Esophagus squamous epithelium (tissue), 5 donors: ENCODE data around the gene USP16. TPM values are rescaled to one million over a fixed set of nuclear protein-coding genes. Genes with fewer than 3 reads are reported as not detected.
A peak's percentile ranks its signal among the peaks of the same experiment; 100 is the strongest.

Experiments
- DNase-seq: peaks from one replicate; lab custom pipeline; 2025; lab: John Stamatoyannopoulos, UW
- H3K27ac ChIP-seq, 4 donors: fragments of 200-600 bp; sonication (generic); one replicate each; pipeline ENCODE4 v1.5.1; 2016 to 2019; ENCODE audit warnings: mild to moderate bottlenecking in 1 of 4
- H3K27me3 ChIP-seq, 4 donors: fragments of 200-600 bp; sonication (generic); 1 replicate in 3 of 4; 2 replicates in 1 of 4; pipeline versions ENCODE4 v1.5.1 to v1.6.0; 2017 to 2021; ENCODE audit warnings: antibody characterized with exemption in 1 of 4
- H3K36me3 ChIP-seq, 3 donors: fragments of 200-600 bp; sonication (generic); one replicate each; pipeline ENCODE4 v1.5.1; 2016 to 2019
- H3K4me1 ChIP-seq, 3 donors: fragments of 200-600 bp; sonication (generic); one replicate each; pipeline ENCODE4 v1.5.1; 2017 to 2019
- H3K4me3 ChIP-seq, 4 donors: fragments of 200-600 bp; sonication (generic); 1 replicate in 3 of 4; 2 replicates in 1 of 4; pipeline ENCODE4 v1.5.1; 2016 to 2019; ENCODE audit warnings: mild to moderate bottlenecking in 2 of 4, moderate library complexity in 1 of 4
- H3K9me3 ChIP-seq, 3 donors: fragments of 200-600 bp; sonication (generic); one replicate each; pipeline ENCODE4 v1.5.1; 2016 to 2019
- POLR2A ChIP-seq, 4 donors: fragments of 450-650 bp; IDR thresholded peaks; one replicate each; pipeline ENCODE4 v1.6.1; 2017; ENCODE audit warnings: antibody characterized with exemption in 4 of 4, mild to moderate bottlenecking in 4 of 4, moderate library complexity in 3 of 4
- WGBS, 2 donors: methylation state at CpG; one replicate each; pipeline ENCODE4 v1.1.5; 2018; 5-methylcytosine and 5-hydroxymethylcytosine counted together
- intact Hi-C: fragments of 100-400 bp; cut with DNase I; formaldehyde crosslinking; loops from one replicate; pipeline ENCODE4 v1.15.0; 2022
- total RNA-seq, 4 donors: library from RNA; depleted of rRNA; stranded (reverse); fragments of >200 nt; gene quantifications; one replicate each; pipeline ENCODE4 v1.1.0, GENCODE V29; 2016
- TF ChIP-seq, protein P1 (sequence below), 6 experiments: fragments of 450-650 bp in 4 of 6; fragments of 200-600 bp in 2 of 6; sonication (generic) in 2 of 6; IDR thresholded peaks; one replicate each; pipeline ENCODE4 v1.5.1; 2016 to 2019; ENCODE audit warnings: antibody characterized with exemption in 6 of 6, mild to moderate bottlenecking in 4 of 6, moderate library complexity in 4 of 6
- donor health status: DM: yes; HTN: yes; CAD: no.

The USP16 gene
- total RNA-seq, 4 donors from 2014 or later, result 14.9 to 44.3 (median 27.9) TPM

GRCh38 chr21:29064850-29065481 is 40.5 kb downstream of the USP16 start:
- H3K4me1 ChIP-seq, result peaks cover 0 to 6% (median 0%) of the 10 kb centered on the region in 3 donors
- H3K9me3 ChIP-seq, result no peaks in the 10 kb centered on the region
- DNase-seq, result no peak
- intact Hi-C loops, result no loop called here
- H3K4me3 ChIP-seq, result no peak overlapping the region
- TF ChIP-seq POLR2A (IDR thresholded peaks at IDR 0.05), result no peak
- TF ChIP-seq, protein P1, sequence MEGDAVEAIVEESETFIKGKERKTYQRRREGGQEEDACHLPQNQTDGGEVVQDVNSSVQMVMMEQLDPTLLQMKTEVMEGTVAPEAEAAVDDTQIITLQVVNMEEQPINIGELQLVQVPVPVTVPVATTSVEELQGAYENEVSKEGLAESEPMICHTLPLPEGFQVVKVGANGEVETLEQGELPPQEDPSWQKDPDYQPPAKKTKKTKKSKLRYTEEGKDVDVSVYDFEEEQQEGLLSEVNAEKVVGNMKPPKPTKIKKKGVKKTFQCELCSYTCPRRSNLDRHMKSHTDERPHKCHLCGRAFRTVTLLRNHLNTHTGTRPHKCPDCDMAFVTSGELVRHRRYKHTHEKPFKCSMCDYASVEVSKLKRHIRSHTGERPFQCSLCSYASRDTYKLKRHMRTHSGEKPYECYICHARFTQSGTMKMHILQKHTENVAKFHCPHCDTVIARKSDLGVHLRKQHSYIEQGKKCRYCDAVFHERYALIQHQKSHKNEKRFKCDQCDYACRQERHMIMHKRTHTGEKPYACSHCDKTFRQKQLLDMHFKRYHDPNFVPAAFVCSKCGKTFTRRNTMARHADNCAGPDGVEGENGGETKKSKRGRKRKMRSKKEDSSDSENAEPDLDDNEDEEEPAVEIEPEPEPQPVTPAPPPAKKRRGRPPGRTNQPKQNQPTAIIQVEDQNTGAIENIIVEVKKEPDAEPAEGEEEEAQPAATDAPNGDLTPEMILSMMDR (IDR thresholded peaks at IDR 0.05), result no peak
- peaks cover 31 to 98% (median 53%) of the 10 kb centered on the region in 3 donors for H3K36me3 ChIP-seq
- 67 to 69% methylated on average over 3 of the region's 3 CpGs for WGBS, 2 donors
- H3K27me3 ChIP-seq, result no peaks in the 10 kb centered on the region
- H3K27ac ChIP-seq, result no peak overlapping the region

GRCh38 chr21:29072873-29073221 is 48.4 kb downstream of the USP16 start:
- H3K4me1 ChIP-seq, result peaks cover 10 to 60% (median 20%) of the 10 kb centered on the region in 3 donors
- no peaks in the 10 kb centered on the region for H3K27me3 ChIP-seq
- WGBS, 2 donors, result 0% methylated on average over 13 of the region's 13 CpGs
- peaks cover 0 to 29% (median 9%) of the 10 kb centered on the region in 3 donors for H3K36me3 ChIP-seq
- H3K9me3 ChIP-seq, result no peaks in the 10 kb centered on the region
- peak overlapping the region; percentile 71 to 98 (median 90) for H3K4me3 ChIP-seq
- peak overlapping the region; percentile 85 to 96 (median 90) for H3K27ac ChIP-seq
- DNase-seq, result no peak
- intact Hi-C loops, result no loop called here
- TF ChIP-seq POLR2A (IDR thresholded peaks at IDR 0.05), result no peak
- TF ChIP-seq, protein P1 (IDR thresholded peaks at IDR 0.05), result no peak

DNA sequence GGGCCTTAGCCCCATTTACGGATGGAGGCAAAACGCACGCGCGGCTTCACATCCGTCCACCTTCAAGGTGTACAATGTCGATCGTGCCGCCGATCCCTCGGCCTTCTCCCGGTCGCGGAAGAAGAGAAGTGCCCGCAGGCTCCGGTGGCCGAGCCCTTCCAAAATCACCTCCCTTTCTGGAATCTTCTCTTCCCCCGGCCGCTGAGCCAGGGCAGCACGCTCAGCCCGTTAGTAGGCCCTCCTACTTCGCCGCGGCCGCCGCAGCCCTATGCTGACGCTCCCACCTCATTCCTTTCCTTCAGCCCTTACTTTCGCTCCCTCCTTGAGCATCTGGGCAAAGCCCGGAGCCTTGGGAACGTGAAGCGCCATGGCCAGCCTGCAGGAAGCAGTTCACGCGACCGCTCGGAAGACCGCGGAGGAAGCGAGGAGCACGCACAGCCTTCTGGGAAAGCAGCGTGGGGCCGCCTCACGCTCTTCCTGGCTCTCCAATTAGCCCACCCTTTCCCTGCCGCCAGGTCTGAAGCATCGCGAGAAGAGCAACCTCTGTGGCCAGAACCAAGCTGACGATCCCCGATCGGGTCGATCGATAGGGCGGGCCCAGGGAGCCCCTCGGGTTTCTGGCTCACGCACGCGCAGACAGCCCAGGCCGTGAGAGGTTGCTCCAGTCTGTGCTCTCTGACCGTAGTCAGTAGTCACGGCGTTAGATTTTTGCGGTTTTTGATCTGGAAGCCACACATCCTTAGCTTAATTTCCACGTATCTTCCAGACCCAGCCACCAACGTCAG is 48.9 kb downstream of the USP16 start, which contains the start of gene CCT8:
CCT8 (minus strand) TSS at position 427 of the 785 bp plus-strand sequence; CDS start at position 369, 58 bp downstream.
- 1% methylated on average over 28 to 56 of the region's 62 CpGs for WGBS, 2 donors
- Histone ChIP-seq H3K36me3 (peaks cover 0 to 23% (median 4%) of the 10 kb centered on the region in 3 donors), H3K27me3 (no peaks in the 10 kb centered on the region), H3K4me3 (peak within 1 kb of the TSS; percentile 71 to 98 (median 90)), H3K9me3 (no peaks in the 10 kb centered on the region), H3K27ac (peak within 1 kb of the TSS; percentile 85 to 96 (median 90)), H3K4me1 (peaks cover 10 to 66% (median 20%) of the 10 kb centered on the region in 3 donors)
- peak; percentile 93 for DNase-seq
- intact Hi-C loops, result no loop called here
- TF ChIP-seq, protein P1 (IDR thresholded peaks at IDR 0.05), result peak in 1 of 6 experiments; percentile 32
- TF ChIP-seq POLR2A (IDR thresholded peaks at IDR 0.05), result peak in 3 of 4 donors; percentile 52 to 86 (median 72)

DNA sequence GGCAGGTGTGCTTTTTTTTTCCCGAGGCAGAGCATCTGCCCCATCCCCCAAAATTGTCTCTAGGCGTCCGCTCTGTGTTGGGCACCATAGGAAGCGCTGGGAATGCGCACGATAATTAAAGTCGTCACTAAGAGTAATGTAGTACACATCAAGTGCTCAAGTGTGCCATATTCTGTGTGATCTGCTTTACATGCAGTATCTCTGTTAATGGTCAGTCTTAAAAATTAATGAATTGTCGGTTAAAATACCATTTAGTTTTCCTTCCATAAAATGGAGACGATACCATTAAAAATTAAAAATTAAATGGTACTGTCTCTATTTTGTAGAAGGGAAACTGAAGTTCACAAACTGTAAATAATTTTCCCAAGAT is 49.5 kb downstream of the USP16 start:
- no peak for DNase-seq
- intact Hi-C loops, result no loop called here
- no peaks in the 10 kb centered on the region for H3K9me3 ChIP-seq
- peak overlapping the region; percentile 85 to 96 (median 90) for H3K27ac ChIP-seq
- TF ChIP-seq POLR2A (IDR thresholded peaks at IDR 0.05), result no peak
- TF ChIP-seq, protein P1 (IDR thresholded peaks at IDR 0.05), result no peak
- 11 to 13% methylated on average over 9 of the region's 9 CpGs for WGBS, 2 donors
- peaks cover 10 to 71% (median 20%) of the 10 kb centered on the region in 3 donors for H3K4me1 ChIP-seq
- H3K36me3 ChIP-seq, result peaks cover 0 to 17% (median 0%) of the 10 kb centered on the region in 3 donors
- no peaks in the 10 kb centered on the region for H3K27me3 ChIP-seq
- peak overlapping the region; percentile 71 to 98 (median 90) for H3K4me3 ChIP-seq

DNA sequence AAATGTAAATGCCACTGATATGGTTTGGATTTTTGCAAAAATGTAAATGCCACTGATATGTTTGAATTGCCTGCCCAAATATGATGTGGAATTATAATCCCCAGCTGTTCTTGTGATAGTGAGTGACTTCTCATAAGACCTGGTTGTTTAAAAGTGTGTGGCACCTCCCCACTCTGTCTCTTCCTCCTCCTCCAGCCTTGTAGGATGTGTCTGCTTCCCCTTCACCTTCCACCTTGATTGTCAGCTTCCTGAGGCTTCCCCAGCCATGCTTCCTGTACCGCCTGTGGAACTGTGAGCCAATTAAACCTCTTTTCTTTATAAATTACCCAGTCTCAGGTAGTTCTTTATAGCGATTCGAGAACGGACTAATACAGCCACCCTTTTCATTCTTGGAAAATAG is 50.3 kb downstream of the USP16 start:
- 81 to 94% methylated on average over 4 of the region's 4 CpGs for WGBS, 2 donors
- H3K4me1 ChIP-seq, result peaks cover 10 to 72% (median 20%) of the 10 kb centered on the region in 3 donors

More for the DNA sequence above, 50.3 kb downstream of the USP16 start:
- Histone ChIP-seq H3K27ac (no peak overlapping the region), H3K27me3 (no peaks in the 10 kb centered on the region), H3K36me3 (peaks cover 0 to 11% (median 0%) of the 10 kb centered on the region in 3 donors), H3K4me3 (no peak overlapping the region), H3K9me3 (no peaks in the 10 kb centered on the region)
- TF ChIP-seq, protein P1 (IDR thresholded peaks at IDR 0.05), result no peak
- TF ChIP-seq POLR2A (IDR thresholded peaks at IDR 0.05), result no peak
- no peak for DNase-seq
- intact Hi-C loops, result no loop called here
